Neuronal stem cell (in vitro differentiated cells): ENCODE results near the gene RASGRP3.

Source experiments
- DNase-seq: peaks from one replicate; pipeline ENCODE4 v3.0.0-alpha.2; 2013; ENCODE audit warnings: low spot score
- H2AFZ ChIP-seq: one replicate; pipeline ENCODE4 v1.6.1; 2013; ENCODE audit warnings: mild to moderate bottlenecking, low read length, inconsistent platforms
- H2AK5ac ChIP-seq: 2 replicates; pipeline ENCODE4 v1.6.1; 2013; ENCODE audit warnings: low read depth, mild to moderate bottlenecking, inconsistent platforms, low read length, moderate library complexity, mixed read lengths
- H2BK120ac ChIP-seq: 2 replicates; pipeline ENCODE4 v1.6.1; 2013; ENCODE audit warnings: low read depth, mild to moderate bottlenecking, inconsistent platforms, low read length, moderate library complexity, mixed read lengths
- H2BK12ac ChIP-seq: one replicate; pipeline ENCODE4 v1.6.1; 2013; ENCODE audit warnings: low read length, inconsistent platforms
- H2BK15ac ChIP-seq: 2 replicates; pipeline ENCODE4 v1.6.1; 2013; ENCODE audit warnings: mild to moderate bottlenecking, low read length, inconsistent platforms, mixed read lengths
- H2BK5ac ChIP-seq: one replicate; pipeline ENCODE4 v1.6.1; 2013; ENCODE audit warnings: inconsistent platforms, mild to moderate bottlenecking, low read length, moderate library complexity
- H3K14ac ChIP-seq: one replicate; pipeline ENCODE4 v1.6.1; 2013; ENCODE audit warnings: low read length, inconsistent platforms
- H3K18ac ChIP-seq: 2 replicates; pipeline ENCODE4 v1.6.1; 2013; ENCODE audit warnings: low read length, inconsistent platforms
- H3K23ac ChIP-seq: 2 replicates; pipeline ENCODE4 v1.6.1; 2013; ENCODE audit warnings: low read depth, mild to moderate bottlenecking, mixed read lengths, low read length, inconsistent platforms; ENCODE audit not compliant: poor library complexity
- H3K27ac ChIP-seq: replicated peaks from 3 replicates; pipeline ENCODE4 v1.5.1; 2013; ENCODE audit warnings: low read length, inconsistent platforms
- H3K27me3 ChIP-seq, 3 experiments: 2 replicates each; pipeline ENCODE4 v1.6.1; 2013; ENCODE audit warnings: low read length in 3 of 3, mild to moderate bottlenecking in 2 of 3, inconsistent platforms in 1 of 3, low read depth in 1 of 3, mixed read lengths in 1 of 3, moderate library complexity in 1 of 3; ENCODE audit not compliant: control insufficient read depth in 3 of 3, insufficient read depth in 3 of 3
- H3K36me3 ChIP-seq, 2 donors: replicated peaks in 1 of 2; 2 replicates each; pipeline ENCODE4 v1.6.1; 2013; ENCODE audit warnings: low read length in 2 of 2; ENCODE audit not compliant: control insufficient read depth in 2 of 2, insufficient read depth in 2 of 2
- H3K4ac ChIP-seq: 2 replicates; pipeline ENCODE4 v1.6.1; 2013; ENCODE audit warnings: inconsistent platforms, mild to moderate bottlenecking, low read length, moderate library complexity
- H3K4me1 ChIP-seq, 2 donors: 1 replicate in 1 of 2; 2 replicates in 1 of 2; pipeline ENCODE4 v1.6.1; 2013; ENCODE audit warnings: low read length in 2 of 2, low read depth in 1 of 2; ENCODE audit not compliant: control insufficient read depth in 2 of 2, insufficient read depth in 1 of 2
- H3K4me2 ChIP-seq: one replicate; pipeline ENCODE4 v1.6.1; 2013; ENCODE audit warnings: mild to moderate bottlenecking, low read length, inconsistent platforms; ENCODE audit not compliant: insufficient read depth, poor library complexity, severe bottlenecking
- H3K4me3 ChIP-seq, 2 donors: 2 replicates each; pipeline ENCODE4 v1.5.1; 2013; ENCODE audit warnings: low read length in 2 of 2, mild to moderate bottlenecking in 2 of 2, inconsistent platforms in 1 of 2, moderate library complexity in 1 of 2
- H3K79me1 ChIP-seq: one replicate; pipeline ENCODE4 v1.6.1; 2013; ENCODE audit warnings: low read depth, mild to moderate bottlenecking, inconsistent platforms, low read length, moderate library complexity
- H3K9ac ChIP-seq: one replicate; pipeline ENCODE4 v1.6.1; 2013; ENCODE audit warnings: mild to moderate bottlenecking, low read depth, low read length, inconsistent platforms; ENCODE audit not compliant: poor library complexity
- H3K9me3 ChIP-seq, 2 donors: replicated peaks in 1 of 2; 2 replicates each; pipeline versions ENCODE3 to v1.6.1; 2013; ENCODE audit warnings: low read length in 2 of 2, mild to moderate bottlenecking in 2 of 2, inconsistent platforms in 1 of 2, low read depth in 1 of 2, mixed read lengths in 1 of 2, moderate library complexity in 1 of 2; ENCODE audit not compliant: control insufficient read depth in 2 of 2, insufficient read depth in 1 of 2
- H4K8ac ChIP-seq: one replicate; pipeline ENCODE4 v1.6.1; 2013; ENCODE audit warnings: low read depth, mild to moderate bottlenecking, inconsistent platforms, low read length, moderate library complexity
- H4K91ac ChIP-seq: one replicate; pipeline ENCODE4 v1.6.1; 2013; ENCODE audit warnings: low read length, low read depth, mild to moderate bottlenecking, inconsistent platforms; ENCODE audit not compliant: poor library complexity
- WGBS, 2 donors: extraction: QIAGEN DNeasy Blood & Tissue Kit; methylation state at CpG; one replicate each; pipeline ENCODE4 v1.1.7; 2013; ENCODE audit warnings: missing lambda C conversion rate in 2 of 2, mixed read lengths in 1 of 2; ENCODE audit not compliant: insufficient read length in 2 of 2, insufficient replicate concordance in 1 of 2; ENCODE audit errors: extremely low coverage in 2 of 2; 5-methylcytosine and 5-hydroxymethylcytosine counted together

The RASGRP3 gene

GRCh38 chr2:33595385-33595784, 118.9 kb downstream of the RASGRP3 start:
- peaks cover 0 to 4% of the 10 kb centered on the region in 2 donors for H3K4me1 ChIP-seq
- no peak overlapping the region for H4K91ac ChIP-seq
- DNase-seq, result no peak
- H3K14ac ChIP-seq, result no peak overlapping the region
- H3K18ac ChIP-seq, result no peak overlapping the region
- H3K9ac ChIP-seq, result no peak overlapping the region
- H3K27ac ChIP-seq, result no peak overlapping the region
- no peak overlapping the region for H3K23ac ChIP-seq
- no peaks in the 10 kb centered on the region for H3K27me3 ChIP-seq
- no peak overlapping the region for H2BK12ac ChIP-seq
- no peak overlapping the region for H4K8ac ChIP-seq
- no peak overlapping the region for H3K4me2 ChIP-seq
- WGBS, 2 donors, result no CpG with 5 or more reads among the region's 3 CpGs
- H3K79me1 ChIP-seq, result peaks cover 3% of the 10 kb centered on the region
- no peak overlapping the region for H3K4ac ChIP-seq
- H2AFZ ChIP-seq, result no peak overlapping the region
- H2AK5ac ChIP-seq, result no peak overlapping the region
- no peaks in the 10 kb centered on the region for H3K9me3 ChIP-seq
- no peak overlapping the region for H2BK5ac ChIP-seq
- no peak overlapping the region for H2BK120ac ChIP-seq
- H2BK15ac ChIP-seq, result no peak overlapping the region
- no peak overlapping the region for H3K4me3 ChIP-seq
- peaks cover 3 to 44% of the 10 kb centered on the region in 2 donors for H3K36me3 ChIP-seq

- no peak overlapping the region for H3K4me3 ChIP-seq
Observed at GRCh38 chr2:33597026-33597425, 120.6 kb downstream of the RASGRP3 start.

DNA sequence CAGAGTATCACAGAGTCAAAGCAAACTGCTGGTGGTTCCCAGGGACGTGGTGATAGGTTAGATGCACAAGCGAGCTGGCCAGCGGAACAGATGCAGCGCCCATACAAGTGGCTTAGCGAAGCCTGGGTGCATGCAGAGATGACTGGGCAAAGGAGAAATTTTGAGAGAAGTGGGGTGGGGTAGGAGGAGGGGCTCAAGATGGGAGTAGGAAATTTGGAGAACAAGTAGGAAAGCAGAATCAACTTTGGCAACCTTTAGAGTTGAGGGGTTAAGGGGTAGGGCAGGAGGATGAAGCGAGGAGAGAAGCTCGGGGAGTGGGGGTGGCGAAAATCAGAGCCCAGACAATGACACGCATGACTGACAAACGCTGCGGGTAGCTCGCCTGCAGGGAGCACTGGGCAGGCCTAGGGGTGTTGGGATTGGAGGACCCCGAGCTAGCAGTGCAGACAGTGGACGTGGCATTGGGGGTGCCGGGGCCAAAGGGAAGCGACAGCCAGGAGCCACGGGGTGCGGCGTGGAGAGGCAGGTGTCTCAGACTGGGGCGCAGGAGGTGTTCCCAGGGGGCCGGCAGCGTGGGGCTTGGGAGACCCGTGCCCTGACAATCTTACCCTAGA, 122.2 kb downstream of the RASGRP3 start:
- Histone ChIP-seq H2BK120ac (no peak overlapping the region), H3K79me1 (peaks cover 3% of the 10 kb centered on the region), H3K23ac (peak overlapping the region; percentile 29), H2AFZ (peak overlapping the region; percentile 96), H2BK15ac (no peak overlapping the region), H4K8ac (no peak overlapping the region), H3K14ac (peak overlapping the region; percentile 92), H3K4me2 (peak overlapping the region; percentile 89), H3K9ac (peak overlapping the region; percentile 97), H2AK5ac (no peak overlapping the region), H3K4ac (no peak overlapping the region), H2BK12ac (no peak overlapping the region), H3K4me1 (peaks cover 0 to 4% of the 10 kb centered on the region in 2 donors), H3K27me3 (no peaks in the 10 kb centered on the region), H3K27ac (no peak overlapping the region), H3K18ac (peak overlapping the region; percentile 91), H2BK5ac (peak overlapping the region; percentile 87), H3K9me3 (no peaks in the 10 kb centered on the region), H3K36me3 (peaks cover 0 to 13% of the 10 kb centered on the region in 2 donors), H4K91ac (no peak overlapping the region), H3K4me3 (peak overlapping the region; percentile 91 to 99)
- DNase-seq, result peak; percentile 15
- WGBS, 2 donors, result no CpG with 5 or more reads among the region's 23 CpGs

More at GRCh38 chr2:33597026-33597425, 120.6 kb downstream of the RASGRP3 start:
- H3K18ac ChIP-seq, result no peak overlapping the region
- H2AK5ac ChIP-seq, result no peak overlapping the region
- no peak overlapping the region for H4K8ac ChIP-seq
- no peak overlapping the region for H2BK15ac ChIP-seq
- H3K36me3 ChIP-seq, result peaks cover 3 to 28% of the 10 kb centered on the region in 2 donors
- no peak overlapping the region for H3K14ac ChIP-seq
- DNase-seq, result no peak
- H3K27me3 ChIP-seq, result no peaks in the 10 kb centered on the region
- no peak overlapping the region for H3K23ac ChIP-seq
- no peak overlapping the region for H2AFZ ChIP-seq
- no peak overlapping the region for H3K4me2 ChIP-seq
- no peak overlapping the region for H2BK5ac ChIP-seq
- peaks cover 0 to 4% of the 10 kb centered on the region in 2 donors for H3K4me1 ChIP-seq
- no peaks in the 10 kb centered on the region for H3K9me3 ChIP-seq
- H2BK120ac ChIP-seq, result no peak overlapping the region
- WGBS, 2 donors, result no CpG with 5 or more reads among the region's 3 CpGs
- no peak overlapping the region for H4K91ac ChIP-seq
- no peak overlapping the region for H2BK12ac ChIP-seq
- no peak overlapping the region for H3K27ac ChIP-seq
- H3K79me1 ChIP-seq, result peaks cover 3% of the 10 kb centered on the region
- no peak overlapping the region for H3K9ac ChIP-seq
- no peak overlapping the region for H3K4ac ChIP-seq

GRCh38 chr2:33599175-33599942, 122.9 kb downstream of the RASGRP3 start, which contains the start of gene FAM98A:
TSS of gene FAM98A (minus strand) at chr2:33599299. CDS start at chr2:33599221, 78 bp downstream.
- Histone ChIP-seq H2BK5ac (peak within 1 kb of the TSS; percentile 87), H3K36me3 (peaks cover 0 to 6% of the 10 kb centered on the region in 2 donors), H2BK12ac (no peak within 1 kb of the TSS), H3K9me3 (no peaks in the 10 kb centered on the region), H2AFZ (peak within 1 kb of the TSS; percentile 96), H3K4ac (no peak within 1 kb of the TSS), H3K4me2 (peak within 1 kb of the TSS; percentile 89), H2BK120ac (no peak within 1 kb of the TSS), H3K79me1 (peaks cover 3% of the 10 kb centered on the region), H4K8ac (no peak within 1 kb of the TSS), H2BK15ac (no peak within 1 kb of the TSS), H3K18ac (peak within 1 kb of the TSS; percentile 91), H4K91ac (no peak within 1 kb of the TSS), H3K23ac (peak within 1 kb of the TSS; percentile 29), H3K9ac (peak within 1 kb of the TSS; percentile 97), H2AK5ac (no peak within 1 kb of the TSS), H3K4me1 (peaks cover 0 to 4% of the 10 kb centered on the region in 2 donors), H3K4me3 (peak within 1 kb of the TSS; percentile 91 to 99), H3K27ac (no peak within 1 kb of the TSS), H3K14ac (peak within 1 kb of the TSS; percentile 92), H3K27me3 (no peaks in the 10 kb centered on the region)
- WGBS, 2 donors, result no CpG with 5 or more reads among the region's 56 CpGs
- peak; percentile 97 for DNase-seq
